GM06990 (cell line): ENCODE results near the gene ACER2.

ENCODE experiments used
- DNase-seq: peaks from one replicate; pipeline ENCODE4 v3.0.0-alpha.2; 2011; ENCODE audit not compliant: insufficient read length; ENCODE audit errors: extremely low read depth
- H3K27me3 ChIP-seq: replicated peaks from 2 replicates; pipeline ENCODE4 v1.6.0; 2011; ENCODE audit warnings: low read length; ENCODE audit not compliant: control insufficient read depth, insufficient read depth
- H3K36me3 ChIP-seq: 2 replicates; pipeline ENCODE4 v1.5.1; 2011; ENCODE audit warnings: low read length; ENCODE audit not compliant: control insufficient read depth, insufficient read depth
- H3K4me3 ChIP-seq: replicated peaks from 2 replicates; pipeline ENCODE4 v1.5.1; 2011; ENCODE audit warnings: low read depth, mild to moderate bottlenecking, control low read depth, low read length
- CTCF ChIP-seq: IDR thresholded peaks from 2 replicates; pipeline ENCODE4 v1.5.1; 2011; ENCODE audit warnings: low read length, control low read depth, mild to moderate bottlenecking, inconsistent platforms; ENCODE audit not compliant: insufficient read depth, poor library complexity, severe bottlenecking

The ACER2 gene

GRCh38 chr9:19445452-19445851, 36.6 kb downstream of the ACER2 start:
- no peak for DNase-seq

GRCh38 chr9:19446361-19446861, 37.6 kb downstream of the ACER2 start:
- Histone ChIP-seq H3K4me3 (no peak overlapping the region), H3K36me3 (peaks cover 2% of the 10 kb centered on the region; the same call in 1 of the 2 replicates), H3K27me3 (no peaks in the 10 kb centered on the region)
- DNase-seq = no peak
- TF ChIP-seq CTCF = no peak

More at GRCh38 chr9:19445452-19445851, 36.6 kb downstream of the ACER2 start:
- no peaks in the 10 kb centered on the region for H3K27me3 ChIP-seq
- no peak for TF ChIP-seq CTCF
- peaks cover 2% of the 10 kb centered on the region; the same call in 1 of the 2 replicates for H3K36me3 ChIP-seq
- no peak overlapping the region for H3K4me3 ChIP-seq

- peak overlapping the region; percentile 23; the same call in 1 of the 2 replicates for H3K4me3 ChIP-seq
- no peak for TF ChIP-seq CTCF
- no peaks in the 10 kb centered on the region for H3K27me3 ChIP-seq
- DNase-seq = peak; percentile 60
- no peaks in the 10 kb centered on the region for H3K36me3 ChIP-seq
Observed at GRCh38 chr9:19451240-19452087, 42.7 kb downstream of the ACER2 start.

GRCh38 chr9:19456426-19456825, 47.6 kb downstream of the ACER2 start:
- Histone ChIP-seq H3K36me3 (no peaks in the 10 kb centered on the region), H3K27me3 (no peaks in the 10 kb centered on the region), H3K4me3 (no peak overlapping the region)
- no peak for TF ChIP-seq CTCF
- no peak for DNase-seq

- peak; percentile 81 for TF ChIP-seq CTCF
- no peaks in the 10 kb centered on the region for H3K36me3 ChIP-seq
- peak; percentile 36 for DNase-seq
- peak overlapping the region; percentile 34; the same call in 1 of the 2 replicates for H3K4me3 ChIP-seq
- H3K27me3 ChIP-seq = no peaks in the 10 kb centered on the region
Observed at GRCh38 chr9:19456996-19457692, 48.3 kb downstream of the ACER2 start.
